ENCODE results near the gene ARHGAP40.

The ARHGAP40 gene

DNA sequence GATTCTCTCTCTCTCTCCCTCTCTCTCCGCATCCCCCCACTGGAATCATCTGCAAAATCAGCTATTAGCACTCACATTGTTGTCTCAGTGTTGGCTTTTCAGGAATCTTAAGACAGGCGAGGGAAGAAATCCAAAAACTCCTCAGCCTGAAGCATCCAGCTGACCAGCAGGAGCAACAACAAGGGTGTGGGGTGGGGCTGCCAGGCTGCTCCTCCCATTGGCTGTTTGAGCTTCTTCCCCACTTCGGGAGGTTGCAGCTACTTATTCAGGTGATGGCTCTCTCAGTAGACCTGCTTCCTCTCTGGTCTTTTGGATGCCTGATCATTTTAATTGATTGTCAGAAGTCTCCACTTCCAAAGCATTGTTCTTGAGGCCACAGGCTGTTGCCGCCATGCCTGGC, 98.5 kb downstream of the ARHGAP40 start:
- H2BK15ac ChIP-seq (ENCODE audit: low read depth, poor library complexity, severe bottlenecking) = no peak overlapping the region
- H3K9ac ChIP-seq (ENCODE audit: low read length) = no peak overlapping the region
- no peak overlapping the region for H3K14ac ChIP-seq (ENCODE audit: low read length in 2 of 2)
- H3K27me3 ChIP-seq (ENCODE audit: control insufficient read depth in 1 of 2, insufficient read depth in 1 of 2, low read length in 2 of 2) = peaks cover 64 to 71% of the 10 kb centered on the region in 2 experiments
- 52% methylated on average over 4 of the region's 4 CpGs for WGBS
- no peak overlapping the region for H2BK12ac ChIP-seq (ENCODE audit: low read length in 2 of 2)
- H3K4me2 ChIP-seq (ENCODE audit: low read length, poor library complexity, severe bottlenecking) = no peak overlapping the region
- H3K4me1 ChIP-seq (ENCODE audit: control insufficient read depth, insufficient read depth, low read depth, low read length) = no peaks in the 10 kb centered on the region
- no peak overlapping the region for H2BK5ac ChIP-seq (ENCODE audit: low read depth, low read length, poor library complexity, severe bottlenecking)
- no peak overlapping the region for H2AFZ ChIP-seq (ENCODE audit: low read depth, low read length)
- no peak overlapping the region for H4K8ac ChIP-seq (ENCODE audit: low read length)
- no peak overlapping the region for H2AK5ac ChIP-seq (ENCODE audit: low read length, severe bottlenecking)
- H3K23ac ChIP-seq (ENCODE audit: low read length in 2 of 2) = no peak overlapping the region
- no peak for DNase-seq
- H3K4me3 ChIP-seq (ENCODE audit: insufficient read depth in 1 of 2, low read depth in 1 of 2, low read length in 2 of 2) = no peak overlapping the region
- H3K9me3 ChIP-seq (ENCODE audit: control insufficient read depth, low read length) = no peaks in the 10 kb centered on the region
- H2BK120ac ChIP-seq (ENCODE audit: low read depth, low read length) = no peak overlapping the region
- H3K4ac ChIP-seq (ENCODE audit: low read depth in 1 of 2, low read length in 2 of 2) = no peak overlapping the region
- H3K36me3 ChIP-seq (ENCODE audit: control insufficient read depth in 1 of 2, insufficient read depth in 2 of 2, low read depth in 1 of 2, low read length in 2 of 2) = no peaks in the 10 kb centered on the region
- H3K18ac ChIP-seq (ENCODE audit: low read depth in 1 of 2, low read length in 2 of 2) = no peak overlapping the region
- no peak overlapping the region for H4K91ac ChIP-seq (ENCODE audit: low read length)
- H3K27ac ChIP-seq (ENCODE audit: low read length, poor library complexity, severe bottlenecking) = no peak overlapping the region
- H3K79me1 ChIP-seq (replicated peaks; ENCODE audit: low read length, poor library complexity, severe bottlenecking) = no peaks in the 10 kb centered on the region
